Vagina (tissue), 2 donors: ENCODE results near the gene TRAPPC3L.

ENCODE experiments used
- POLR2A ChIP-seq, 2 donors: fragments of 450-650 bp; IDR thresholded peaks; one replicate each; pipeline ENCODE4 v1.6.1; 2017; ENCODE audit warnings: antibody characterized with exemption in 2 of 2, mild to moderate bottlenecking in 2 of 2, moderate library complexity in 2 of 2
- POLR2AphosphoS5 ChIP-seq, 2 donors: sonication (generic); formaldehyde crosslinking; IDR thresholded peaks; one replicate each; pipeline ENCODE4 v1.9.0; 2017; ENCODE audit warnings: antibody characterized with exemption in 2 of 2, mild to moderate bottlenecking in 2 of 2, low read depth in 1 of 2; ENCODE audit not compliant: insufficient read depth in 1 of 2
- TF ChIP-seq, protein P1 (sequence below), 3 experiments: fragments of 450-650 bp in 2 of 3; fragments of 200-600 bp in 1 of 3; sonication (generic) in 1 of 3; IDR thresholded peaks; one replicate each; pipeline ENCODE4 v1.5.1; 2017 to 2019; ENCODE audit warnings: antibody characterized with exemption in 3 of 3, mild to moderate bottlenecking in 2 of 3, moderate library complexity in 2 of 3

DNA sequence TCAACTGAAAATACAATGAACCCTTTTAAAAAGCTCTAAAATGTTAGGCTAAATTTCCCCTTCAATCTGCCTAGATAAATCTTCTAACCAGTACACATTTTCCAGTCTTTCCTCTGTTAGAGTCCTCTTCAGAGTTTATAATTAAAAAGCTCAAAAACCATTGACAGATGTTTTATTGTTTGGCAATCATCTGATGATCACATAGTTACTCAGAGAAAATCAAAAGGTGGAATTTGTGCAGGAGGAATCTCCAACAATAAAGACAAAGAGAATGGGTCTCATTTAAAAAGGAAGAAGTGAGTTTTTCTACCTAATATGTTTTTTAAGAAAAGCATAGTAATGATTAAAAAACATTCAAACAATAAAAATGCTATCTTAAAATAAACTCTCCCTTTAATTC is 3.1 kb downstream of the TRAPPC3L start:
- TF ChIP-seq, protein P1, sequence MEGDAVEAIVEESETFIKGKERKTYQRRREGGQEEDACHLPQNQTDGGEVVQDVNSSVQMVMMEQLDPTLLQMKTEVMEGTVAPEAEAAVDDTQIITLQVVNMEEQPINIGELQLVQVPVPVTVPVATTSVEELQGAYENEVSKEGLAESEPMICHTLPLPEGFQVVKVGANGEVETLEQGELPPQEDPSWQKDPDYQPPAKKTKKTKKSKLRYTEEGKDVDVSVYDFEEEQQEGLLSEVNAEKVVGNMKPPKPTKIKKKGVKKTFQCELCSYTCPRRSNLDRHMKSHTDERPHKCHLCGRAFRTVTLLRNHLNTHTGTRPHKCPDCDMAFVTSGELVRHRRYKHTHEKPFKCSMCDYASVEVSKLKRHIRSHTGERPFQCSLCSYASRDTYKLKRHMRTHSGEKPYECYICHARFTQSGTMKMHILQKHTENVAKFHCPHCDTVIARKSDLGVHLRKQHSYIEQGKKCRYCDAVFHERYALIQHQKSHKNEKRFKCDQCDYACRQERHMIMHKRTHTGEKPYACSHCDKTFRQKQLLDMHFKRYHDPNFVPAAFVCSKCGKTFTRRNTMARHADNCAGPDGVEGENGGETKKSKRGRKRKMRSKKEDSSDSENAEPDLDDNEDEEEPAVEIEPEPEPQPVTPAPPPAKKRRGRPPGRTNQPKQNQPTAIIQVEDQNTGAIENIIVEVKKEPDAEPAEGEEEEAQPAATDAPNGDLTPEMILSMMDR (IDR thresholded peaks at IDR 0.05), result no peak
- TF ChIP-seq POLR2AphosphoS5 (IDR thresholded peaks at IDR 0.05; ENCODE audit: insufficient read depth in 1 of 2, low read depth in 1 of 2), result no peak
- TF ChIP-seq POLR2A (IDR thresholded peaks at IDR 0.05), result no peak
